Suppressor macrophage (primary cell): ENCODE measurements around the gene GNGT2.

ENCODE experiments used
- DNase-seq, 4 experiments: peaks; one replicate each; pipeline ENCODE4 v3.0.0-alpha.2; 2020 to 2022

Gene GNGT2

DNA sequence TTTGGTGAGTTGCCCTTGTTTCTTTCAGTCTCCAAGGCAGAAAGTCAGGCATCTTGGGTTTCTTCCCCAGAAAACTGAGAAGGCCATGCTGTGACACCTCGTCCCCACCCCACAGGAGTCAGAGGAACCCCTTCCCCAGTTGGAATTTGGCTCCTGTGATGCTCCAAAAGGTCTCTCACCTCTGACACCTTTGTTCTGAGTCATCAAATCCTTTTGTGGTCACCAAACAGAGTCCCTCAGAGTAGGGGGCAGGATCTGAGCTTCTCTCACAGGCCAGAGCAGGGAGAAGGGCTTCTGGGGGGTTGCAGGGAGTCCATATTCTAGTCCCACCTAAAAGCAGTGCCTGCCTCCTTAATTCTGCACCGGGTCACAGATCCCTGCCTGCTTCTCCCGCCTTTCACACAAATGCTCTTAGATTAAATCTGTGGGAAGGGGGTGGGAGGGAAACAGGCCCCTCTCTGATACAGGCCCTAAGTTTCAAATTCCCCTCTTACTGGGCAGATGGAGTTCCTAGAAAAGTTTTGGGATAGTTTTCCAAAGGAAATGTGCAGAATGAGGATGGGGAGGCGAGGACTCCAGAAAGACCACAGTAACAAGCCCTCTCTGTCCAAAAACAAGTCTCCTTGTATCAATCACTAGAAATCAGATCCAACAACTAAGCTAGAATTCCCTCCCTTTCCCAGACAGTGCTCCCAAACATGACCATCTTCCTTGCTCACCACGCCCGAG, 18.9 kb upstream of the GNGT2 start:
- DNase-seq: no peak

DNA sequence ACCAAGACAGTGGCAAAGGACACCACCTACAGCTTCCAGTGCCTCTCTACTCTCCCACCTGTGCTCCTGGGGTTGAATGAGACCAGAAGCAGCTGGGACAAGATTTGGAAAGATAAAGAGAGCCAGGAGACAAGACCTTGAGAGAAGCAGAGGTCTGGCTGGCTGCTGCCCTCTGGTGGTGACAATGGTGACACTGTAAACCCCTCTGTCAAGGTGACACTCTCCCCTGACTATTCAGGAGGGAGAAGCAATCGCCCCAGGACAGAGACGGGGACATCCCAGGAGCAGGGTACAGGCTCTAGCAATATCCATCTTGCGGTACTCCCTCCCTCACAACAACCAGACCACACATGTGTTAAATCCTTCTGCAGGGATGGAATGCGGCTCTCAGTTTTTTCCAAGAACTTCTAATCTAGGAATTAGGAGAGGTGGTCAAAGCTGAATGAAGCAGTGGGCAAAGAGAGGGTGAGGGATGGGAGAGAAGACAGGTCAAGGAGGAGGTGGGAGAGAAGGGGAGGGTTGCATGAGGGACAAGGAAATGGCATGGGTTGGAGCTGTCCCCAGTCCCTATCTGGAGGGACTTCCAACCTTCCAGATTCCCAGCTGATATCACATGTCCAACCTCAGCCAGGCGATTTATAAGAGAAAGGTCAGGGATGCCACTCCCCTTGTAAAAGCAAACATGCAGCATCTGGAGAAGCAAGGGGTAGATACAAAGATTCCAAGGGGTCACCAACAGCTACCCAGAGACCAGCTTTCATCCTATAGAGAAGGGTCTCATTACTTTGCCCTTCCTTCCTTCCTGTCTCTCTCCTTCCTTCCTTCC, 17.3 kb upstream of the GNGT2 start:
- peak; percentile 80 to 89 (median 84) for DNase-seq

DNA sequence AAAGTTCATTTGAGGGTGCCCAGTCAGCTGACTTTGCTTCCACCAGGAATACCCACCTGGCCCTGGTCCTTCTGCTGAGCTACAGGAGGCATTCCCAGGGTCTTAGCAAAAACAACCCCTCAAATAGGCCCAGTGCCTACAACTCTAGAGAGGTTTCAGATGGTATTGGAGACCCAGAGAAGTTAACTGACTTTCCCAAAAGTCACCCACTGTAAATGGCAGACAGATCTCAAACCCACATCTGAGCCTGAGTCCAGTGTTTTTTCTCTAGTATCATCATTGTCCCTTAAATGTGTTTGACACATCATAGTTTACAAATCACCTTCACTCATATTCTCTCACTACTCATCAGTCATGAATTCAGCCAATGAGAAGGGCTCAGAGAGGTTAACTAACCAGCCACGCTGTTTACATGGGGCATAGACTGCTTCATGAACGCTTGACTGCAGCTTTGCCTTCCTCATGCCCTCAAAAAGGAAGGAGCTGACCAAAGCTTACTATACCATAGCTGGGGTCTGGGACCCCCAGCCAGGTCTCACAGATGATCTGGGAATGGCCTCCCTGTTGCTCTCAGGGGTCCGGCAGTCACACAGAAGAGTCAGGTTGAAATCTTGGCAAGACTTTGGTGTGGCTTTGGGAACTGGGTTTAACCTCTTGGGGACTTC, 16.5 kb upstream of the GNGT2 start:
- no peak for DNase-seq

DNA sequence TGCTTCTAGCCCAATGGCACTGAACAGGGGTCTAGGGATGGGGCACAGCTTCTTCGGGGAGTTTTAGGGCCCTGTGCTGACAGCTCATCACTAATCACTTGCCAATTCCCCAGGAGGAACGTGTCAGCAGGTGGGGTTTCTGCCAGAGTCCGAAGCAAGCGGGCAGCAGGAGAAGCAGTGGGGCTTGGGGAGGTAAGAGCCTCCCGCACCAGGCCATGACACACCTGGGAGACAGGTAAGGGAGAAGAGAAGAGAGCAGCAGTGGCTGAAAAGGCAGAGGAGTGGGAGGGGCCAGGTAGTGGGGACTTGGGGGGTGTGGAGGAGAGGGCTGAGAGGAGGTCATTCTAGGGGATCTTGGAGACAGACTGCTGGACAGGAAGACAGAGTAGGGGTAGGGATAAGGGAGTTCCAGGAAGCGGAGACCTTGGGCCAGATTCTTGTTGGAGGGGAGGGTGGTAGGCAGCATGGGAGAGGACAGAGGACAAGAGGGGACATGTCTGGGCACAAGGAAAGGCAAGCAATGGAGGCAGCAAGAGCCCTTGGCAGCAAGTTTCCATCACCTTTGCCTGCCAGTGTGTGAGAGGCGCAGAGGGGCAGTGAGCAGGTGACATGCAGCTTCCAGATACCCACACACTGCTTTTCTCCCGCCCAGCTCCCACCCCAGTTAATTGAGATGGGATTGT, 15.3 kb upstream of the GNGT2 start:
- no peak for DNase-seq

GRCh38 chr17:49224997-49225337, 14.6 kb upstream of the GNGT2 start:
- no peak for DNase-seq

GRCh38 chr17:49224198-49224996, 14.0 kb upstream of the GNGT2 start:
- peak in 1 of 4 experiments; percentile 44 for DNase-seq

DNA sequence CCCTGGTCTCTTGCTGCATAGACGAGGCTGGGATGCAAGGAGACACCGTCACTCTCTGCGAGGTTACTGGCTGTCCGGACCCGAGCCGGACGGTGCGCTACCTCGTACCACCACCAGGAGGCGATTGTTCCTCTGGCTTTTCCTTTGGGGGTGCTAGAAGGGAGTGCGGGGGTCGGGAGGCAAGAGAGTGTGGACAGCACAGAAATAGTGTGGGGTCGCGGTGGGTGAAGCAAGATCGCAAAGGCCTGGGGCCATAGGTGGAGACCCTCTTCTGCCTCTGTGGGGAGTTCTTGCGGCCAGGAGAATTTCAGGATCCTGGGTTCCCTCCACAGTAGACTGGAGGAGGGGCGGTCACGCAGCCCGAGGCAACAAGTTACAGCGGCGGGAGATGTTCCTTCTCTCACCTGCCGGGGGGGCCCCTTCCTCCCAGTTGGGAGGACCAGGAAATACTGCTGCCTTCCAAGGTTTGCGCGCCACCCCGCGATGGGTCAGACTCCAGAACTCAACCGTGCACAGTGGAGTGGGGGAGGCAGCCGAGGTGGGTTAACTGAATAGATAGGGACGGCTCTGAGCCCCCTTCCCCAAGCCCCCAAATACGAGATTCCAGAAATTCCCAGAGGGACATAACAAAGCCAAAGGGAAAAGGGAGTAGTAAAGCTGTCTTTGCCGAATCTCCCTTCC, 13.3 kb upstream of the GNGT2 start:
- DNase-seq: peak; percentile 65 to 79 (median 75)

DNA sequence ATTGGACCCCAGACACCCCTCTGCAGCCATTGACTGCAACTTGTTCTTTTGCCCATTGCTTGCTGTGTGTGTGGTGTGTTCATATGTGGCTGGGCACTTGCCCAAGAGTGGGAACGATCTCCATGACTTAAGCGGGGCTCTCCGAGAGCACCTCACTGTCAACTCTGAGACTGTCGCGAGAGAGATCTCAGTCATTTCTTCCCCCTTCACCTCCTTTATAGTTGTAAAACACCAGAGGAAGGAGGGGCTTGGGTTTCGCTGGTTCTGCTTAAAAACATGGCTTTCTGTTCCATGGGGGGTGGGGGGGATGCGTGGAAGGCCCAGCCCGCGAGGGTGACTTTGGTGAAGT, 12.8 kb upstream of the GNGT2 start:
- DNase-seq: no peak

GRCh38 chr17:49219987-49220386, 9.6 kb upstream of the GNGT2 start:
- no peak for DNase-seq

DNA sequence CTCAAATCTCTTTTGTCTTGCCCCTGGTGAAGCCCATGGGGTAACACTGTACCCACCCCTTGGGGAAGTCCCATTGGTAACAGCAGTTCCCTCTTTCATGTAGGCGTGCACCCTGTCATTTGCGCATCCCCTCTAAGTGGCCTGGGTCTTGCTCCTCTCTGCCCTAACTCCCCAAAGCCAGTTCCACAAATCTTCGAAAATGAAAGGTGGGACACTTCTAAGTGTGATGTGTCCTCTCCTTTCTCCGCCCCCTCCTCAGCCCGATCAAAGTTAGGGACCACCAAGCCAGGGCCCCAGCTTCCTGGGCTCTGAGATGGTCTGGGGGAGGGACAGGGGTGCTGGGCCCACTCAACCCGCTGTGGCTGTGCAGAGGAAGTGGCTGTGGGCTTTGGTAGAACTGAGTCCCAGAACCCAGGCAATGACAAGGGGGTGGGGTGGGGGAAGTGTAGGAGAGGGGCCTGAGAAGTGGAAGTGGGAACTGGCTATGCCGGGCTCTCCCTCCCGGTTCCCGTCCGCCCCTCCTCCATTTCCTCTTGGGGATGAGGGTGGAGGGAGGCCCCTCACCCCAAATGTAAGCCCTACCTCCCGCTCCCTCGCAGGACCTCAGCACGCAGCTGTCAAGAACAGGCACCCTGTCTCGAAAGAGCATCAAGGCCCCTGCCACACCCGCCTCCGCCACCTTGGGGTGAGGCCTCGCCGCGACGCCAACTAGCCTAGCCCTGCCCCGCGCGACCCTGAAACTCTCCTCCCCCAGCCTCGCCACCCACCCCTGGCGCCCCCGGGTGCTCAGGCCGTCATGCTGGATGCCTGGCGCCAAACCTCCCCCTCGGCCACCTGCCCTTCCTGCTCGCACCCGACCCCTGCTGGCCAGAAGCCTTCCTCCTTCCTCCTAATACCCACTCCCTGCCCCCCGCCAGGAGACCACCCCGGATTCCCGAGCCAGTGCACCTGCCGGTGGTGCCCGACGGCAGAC, 8.9 kb upstream of the GNGT2 start:
- peak; percentile 81 to 94 (median 90) for DNase-seq

- peak; percentile 95 to 98 (median 98) for DNase-seq
Measured at GRCh38 chr17:49217651-49218413, 7.5 kb upstream of the GNGT2 start.

- peak; percentile 84 to 95 (median 92) for DNase-seq
Measured at GRCh38 chr17:49216953-49217650, 6.7 kb upstream of the GNGT2 start.

DNA sequence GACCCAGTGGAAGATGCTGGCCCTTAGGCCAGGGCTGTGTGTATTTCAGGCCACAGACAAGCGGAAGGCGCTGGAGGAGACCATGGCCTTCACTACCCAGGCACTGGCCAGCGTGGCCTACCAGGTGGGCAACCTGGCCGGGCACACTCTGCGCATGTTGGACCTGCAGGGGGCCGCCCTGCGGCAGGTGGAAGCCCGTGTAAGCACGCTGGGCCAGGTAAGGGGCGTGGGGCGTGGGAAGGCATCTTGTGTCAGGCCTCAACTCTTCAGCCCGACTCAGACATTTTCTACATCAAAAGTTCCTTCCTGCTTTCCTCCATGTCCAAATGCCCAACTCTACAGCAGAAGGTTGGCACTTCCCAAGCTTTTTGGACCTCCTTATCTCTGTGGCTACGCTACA, 6.1 kb upstream of the GNGT2 start:
- no peak for DNase-seq

GRCh38 chr17:49214676-49215360, 4.4 kb upstream of the GNGT2 start:
- no peak for DNase-seq

DNA sequence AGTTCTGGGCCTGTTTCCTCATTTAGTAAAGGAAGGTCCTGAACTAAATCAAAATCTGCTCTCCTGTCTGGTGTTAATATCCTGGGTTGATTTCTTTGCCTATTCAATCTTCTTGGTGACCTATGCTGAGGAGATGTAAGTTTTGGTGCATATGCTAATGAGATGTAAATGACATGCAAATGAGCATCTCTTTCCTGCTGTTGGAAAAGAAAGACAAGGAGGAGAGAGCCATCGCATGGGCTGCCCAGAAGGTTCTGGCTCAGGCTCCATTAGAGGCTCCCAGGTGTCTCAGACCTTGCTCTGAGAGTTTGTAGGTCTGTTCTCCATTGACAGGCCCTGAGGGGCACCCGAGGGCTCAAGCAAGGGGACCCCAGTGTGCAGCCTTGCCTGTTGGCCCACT, 3.5 kb upstream of the GNGT2 start:
- no peak for DNase-seq

DNA sequence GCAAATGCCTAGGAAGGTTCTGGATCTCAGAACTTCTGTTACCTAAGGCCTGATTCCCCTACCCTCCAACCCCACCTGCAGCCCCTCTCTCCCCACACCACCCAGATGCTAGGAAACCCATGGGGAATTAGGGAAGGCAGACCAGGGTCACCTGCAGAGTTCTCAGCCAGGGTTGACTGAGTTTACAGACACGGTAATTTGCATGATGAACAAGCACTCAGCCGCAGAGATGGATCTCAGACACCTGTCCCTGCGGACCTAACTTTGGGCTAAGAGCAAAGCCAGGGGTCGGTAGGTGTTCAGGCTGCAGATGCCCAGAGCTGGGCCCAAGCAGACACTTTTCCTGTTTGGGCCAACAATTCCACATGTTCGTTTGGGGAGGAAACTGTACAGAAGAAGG, 3.0 kb upstream of the GNGT2 start:
- DNase-seq: no peak

GRCh38 chr17:49209061-49209571, 1.3 kb downstream of the GNGT2 start:
- DNase-seq: no peak

DNA sequence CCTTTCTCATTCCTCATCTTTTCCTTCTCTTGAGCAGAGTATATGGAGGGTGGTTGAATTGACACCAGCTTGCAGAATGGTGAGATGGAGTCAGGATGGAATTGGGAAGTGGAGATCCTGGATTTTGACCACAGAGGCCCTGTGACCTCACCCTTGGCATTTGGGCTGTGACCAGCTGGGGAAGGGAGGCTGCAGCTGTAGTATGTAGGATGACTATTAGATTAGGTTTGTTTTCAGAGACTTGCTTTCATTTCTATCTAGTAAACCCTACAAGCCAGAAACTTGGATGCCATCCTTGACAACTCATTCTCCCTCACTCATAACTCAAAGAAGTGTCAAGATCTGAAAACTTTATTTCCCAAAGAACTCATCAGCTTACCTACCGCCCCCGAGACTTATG, 5.9 kb downstream of the GNGT2 start:
- peak in 3 of 4 experiments; percentile 49 to 57 (median 54) for DNase-seq
